Testis (tissue), 3 donors: ENCODE data around the gene ARHGDIA. TPM values are rescaled to one million over a fixed set of nuclear protein-coding genes. Genes with fewer than 3 reads are reported as not detected.

Experiments used
- DNase-seq: peaks from one replicate; pipeline ENCODE4 v3.0.0-alpha.2; 2019
- H3K27ac ChIP-seq, 2 donors: fragments of 200-600 bp; sonication (generic); one replicate each; pipeline ENCODE4 v1.5.1; 2019
- H3K27me3 ChIP-seq: fragments of 200-600 bp; sonication (generic); one replicate; pipeline ENCODE4 v1.5.1; 2019
- H3K36me3 ChIP-seq: fragments of 200-600 bp; sonication (generic); one replicate; pipeline ENCODE4 v1.5.1; 2017; ENCODE audit warnings: low read depth; ENCODE audit errors: missing control alignments
- H3K4me1 ChIP-seq: fragments of 200-600 bp; sonication (generic); one replicate; pipeline ENCODE4 v1.5.1; 2019
- H3K4me3 ChIP-seq, 2 donors: fragments of 200-600 bp; sonication (generic); one replicate each; pipeline ENCODE4 v1.5.1; 2017 to 2019
- H3K9me3 ChIP-seq: fragments of 200-600 bp; sonication (generic); one replicate; pipeline ENCODE4 v1.5.1; 2017
- POLR2A ChIP-seq: fragments of 450-650 bp; IDR thresholded peaks from one replicate; pipeline ENCODE4 v1.6.1; 2017; ENCODE audit warnings: antibody characterized with exemption, mild to moderate bottlenecking, moderate library complexity
- WGBS, 2 donors: methylation state at CpG; one replicate each; pipeline ENCODE4 v1.1.5; 2018; 5-methylcytosine and 5-hydroxymethylcytosine counted together
- intact Hi-C: fragments of 100-400 bp; cut with DNase I; formaldehyde crosslinking; loops from one replicate; pipeline ENCODE4 v1.15.1; 2023; ENCODE audit warnings: low total_unique reads
- polyA plus RNA-seq: library from polyadenylated mRNA; stranded (reverse); fragments of 350-450 nt; fragmentation: Illumina TruSeq; extraction: RNeasy Lipid Tissue Mini Kit (QIAGEN cat#74804); gene quantifications from one replicate; pipeline ENCODE4 v1.2.3, GENCODE V29; 2014; ENCODE audit warnings: low read depth, low replicate concordance; ENCODE audit not compliant: insufficient read depth
- total RNA-seq, 2 donors: library from RNA; depleted of rRNA; stranded (reverse); fragments of >200 nt; gene quantifications; one replicate each; pipeline ENCODE4 v1.2.3, GENCODE V29; 2016
- TF ChIP-seq, protein P1 (sequence below), 3 experiments: fragments of 450-650 bp in 2 of 3; fragments of 200-600 bp in 1 of 3; sonication (generic) in 1 of 3; IDR thresholded peaks; one replicate each; pipeline ENCODE4 v1.5.1; 2016 to 2019; ENCODE audit warnings: antibody characterized with exemption in 3 of 3, mild to moderate bottlenecking in 2 of 3, moderate library complexity in 1 of 3

The ARHGDIA gene
- total and polyA plus RNA-seq, 3 donors from 2014 or later: 135 to 201 (median 161) TPM

GRCh38 chr17:81877569-81877968 is 6.4 kb upstream of the ARHGDIA start:
- TF ChIP-seq, protein P1, sequence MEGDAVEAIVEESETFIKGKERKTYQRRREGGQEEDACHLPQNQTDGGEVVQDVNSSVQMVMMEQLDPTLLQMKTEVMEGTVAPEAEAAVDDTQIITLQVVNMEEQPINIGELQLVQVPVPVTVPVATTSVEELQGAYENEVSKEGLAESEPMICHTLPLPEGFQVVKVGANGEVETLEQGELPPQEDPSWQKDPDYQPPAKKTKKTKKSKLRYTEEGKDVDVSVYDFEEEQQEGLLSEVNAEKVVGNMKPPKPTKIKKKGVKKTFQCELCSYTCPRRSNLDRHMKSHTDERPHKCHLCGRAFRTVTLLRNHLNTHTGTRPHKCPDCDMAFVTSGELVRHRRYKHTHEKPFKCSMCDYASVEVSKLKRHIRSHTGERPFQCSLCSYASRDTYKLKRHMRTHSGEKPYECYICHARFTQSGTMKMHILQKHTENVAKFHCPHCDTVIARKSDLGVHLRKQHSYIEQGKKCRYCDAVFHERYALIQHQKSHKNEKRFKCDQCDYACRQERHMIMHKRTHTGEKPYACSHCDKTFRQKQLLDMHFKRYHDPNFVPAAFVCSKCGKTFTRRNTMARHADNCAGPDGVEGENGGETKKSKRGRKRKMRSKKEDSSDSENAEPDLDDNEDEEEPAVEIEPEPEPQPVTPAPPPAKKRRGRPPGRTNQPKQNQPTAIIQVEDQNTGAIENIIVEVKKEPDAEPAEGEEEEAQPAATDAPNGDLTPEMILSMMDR (IDR thresholded peaks at IDR 0.05): no peak
- no peak for TF ChIP-seq POLR2A
- no peak overlapping the region for H3K27ac ChIP-seq
- H3K4me1 ChIP-seq: peaks cover under 1% of the 10 kb centered on the region
- 92 to 95% methylated on average over 5 of the region's 5 CpGs for WGBS, 2 donors
- no peaks in the 10 kb centered on the region for H3K36me3 ChIP-seq
- no peaks in the 10 kb centered on the region for H3K27me3 ChIP-seq
- intact Hi-C loops: no loop called here
- DNase-seq: no peak
- no peaks in the 10 kb centered on the region for H3K9me3 ChIP-seq
- no peak overlapping the region for H3K4me3 ChIP-seq

DNA sequence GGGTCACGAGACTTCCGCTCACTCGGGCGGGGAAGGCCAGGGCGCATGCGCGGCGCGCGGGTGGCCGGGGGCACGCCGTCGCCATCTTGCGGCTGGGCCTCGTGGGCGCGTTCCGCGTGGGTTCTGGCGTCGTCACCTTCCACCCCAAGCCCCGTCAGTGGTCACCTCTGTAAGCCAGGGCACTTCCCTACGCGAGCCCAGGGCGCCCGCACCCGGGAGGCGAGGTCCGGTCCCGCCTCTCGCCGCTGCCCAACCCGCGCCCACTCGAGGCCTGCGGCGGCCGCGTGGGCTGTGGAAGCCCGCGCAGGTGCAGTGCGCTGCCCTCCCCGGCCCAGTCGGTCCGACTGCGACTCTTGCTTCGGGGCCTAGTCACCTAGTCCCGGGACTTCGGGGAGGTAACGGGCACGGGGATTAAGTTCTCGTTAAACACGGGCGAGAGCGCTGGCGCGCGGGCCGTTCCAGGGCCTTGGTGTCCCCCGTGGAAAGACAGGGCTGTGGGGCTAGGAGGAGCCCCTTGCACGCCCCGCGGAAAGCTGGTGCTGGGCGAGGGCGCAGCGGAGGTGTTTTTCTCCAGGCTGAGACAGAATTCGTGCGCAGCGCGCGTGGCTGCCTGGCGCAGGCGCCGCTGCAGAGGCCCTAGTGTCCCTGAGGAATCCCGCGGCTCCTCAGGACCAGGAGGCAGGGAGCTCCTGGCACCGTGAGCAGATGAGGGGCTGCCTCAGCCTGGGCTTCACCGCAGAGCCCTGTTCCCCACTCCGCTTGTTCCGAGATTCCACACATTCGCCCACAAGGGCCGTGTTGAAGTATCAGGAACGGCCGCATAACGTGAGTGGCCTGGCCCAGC is 472 bp upstream of the ARHGDIA start:
- Histone ChIP-seq H3K27ac (peak overlapping the region; percentile 95 to 99), H3K4me3 (peak overlapping the region; percentile 87 to 92), H3K36me3 (no peaks in the 10 kb centered on the region), H3K27me3 (no peaks in the 10 kb centered on the region), H3K9me3 (no peaks in the 10 kb centered on the region), H3K4me1 (peaks cover 42% of the 10 kb centered on the region)
- WGBS, 2 donors: 0% methylated on average over 4 to 53 of the region's 86 CpGs
- peak; percentile 93 for DNase-seq
- peak; percentile 92 for TF ChIP-seq POLR2A
- TF ChIP-seq, protein P1 (IDR thresholded peaks at IDR 0.05): peak in 2 of 3 experiments; percentile 26 to 40
- intact Hi-C loops: no loop called here

DNA sequence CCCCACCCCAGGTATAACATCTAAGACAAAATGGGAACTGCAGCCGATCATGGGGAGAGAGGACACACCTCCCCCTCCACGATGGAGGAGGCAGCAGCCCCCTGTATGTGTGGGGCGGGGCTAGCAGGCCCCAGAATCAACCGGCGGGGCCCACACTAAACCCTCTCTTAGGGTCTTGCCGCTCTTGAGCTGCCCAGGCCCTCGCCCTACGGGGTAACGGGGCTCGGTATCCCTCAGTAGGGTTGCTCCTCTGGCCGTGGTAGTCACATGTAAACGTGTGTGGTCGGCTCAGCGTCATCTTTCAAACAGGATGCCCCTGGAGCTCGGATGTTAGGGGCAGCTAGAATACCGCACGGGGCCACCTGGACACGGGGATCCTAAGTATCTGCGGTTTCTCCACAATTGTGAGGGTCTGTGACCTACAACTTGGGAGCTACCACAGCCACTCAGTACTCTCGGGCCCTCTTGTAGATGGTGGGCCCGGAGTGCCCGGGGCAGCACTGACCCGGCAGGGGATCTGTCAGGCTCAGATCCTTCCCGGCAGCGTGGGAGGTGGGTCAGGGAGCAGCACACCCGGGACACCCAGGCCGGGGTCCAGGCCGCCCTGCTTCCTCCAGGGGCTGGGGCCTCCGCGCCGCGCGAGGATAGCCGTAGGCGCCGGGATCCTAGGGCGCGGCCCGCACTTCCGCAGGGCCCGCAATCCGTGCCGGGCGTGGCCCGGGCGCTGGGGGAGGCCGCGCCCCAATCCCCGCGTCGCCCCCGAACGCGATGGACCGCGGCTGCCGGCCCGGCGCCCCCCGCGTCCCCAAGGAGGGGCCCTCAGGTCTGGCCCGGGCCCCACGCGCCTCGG is 781 bp downstream of the ARHGDIA start:
- H3K4me3 ChIP-seq: peak overlapping the region; percentile 77 to 92
- H3K27me3 ChIP-seq: no peaks in the 10 kb centered on the region
- peak; percentile 43 for DNase-seq
- intact Hi-C loops: no loop called here
- WGBS, 2 donors: 1 to 2% methylated on average over 9 to 49 of the region's 65 CpGs
- no peaks in the 10 kb centered on the region for H3K36me3 ChIP-seq
- H3K27ac ChIP-seq: peak overlapping the region; percentile 80 to 99
- TF ChIP-seq POLR2A: no peak
- TF ChIP-seq, protein P1 (IDR thresholded peaks at IDR 0.05): no peak
- H3K9me3 ChIP-seq: no peaks in the 10 kb centered on the region
- peaks cover 51% of the 10 kb centered on the region for H3K4me1 ChIP-seq

DNA sequence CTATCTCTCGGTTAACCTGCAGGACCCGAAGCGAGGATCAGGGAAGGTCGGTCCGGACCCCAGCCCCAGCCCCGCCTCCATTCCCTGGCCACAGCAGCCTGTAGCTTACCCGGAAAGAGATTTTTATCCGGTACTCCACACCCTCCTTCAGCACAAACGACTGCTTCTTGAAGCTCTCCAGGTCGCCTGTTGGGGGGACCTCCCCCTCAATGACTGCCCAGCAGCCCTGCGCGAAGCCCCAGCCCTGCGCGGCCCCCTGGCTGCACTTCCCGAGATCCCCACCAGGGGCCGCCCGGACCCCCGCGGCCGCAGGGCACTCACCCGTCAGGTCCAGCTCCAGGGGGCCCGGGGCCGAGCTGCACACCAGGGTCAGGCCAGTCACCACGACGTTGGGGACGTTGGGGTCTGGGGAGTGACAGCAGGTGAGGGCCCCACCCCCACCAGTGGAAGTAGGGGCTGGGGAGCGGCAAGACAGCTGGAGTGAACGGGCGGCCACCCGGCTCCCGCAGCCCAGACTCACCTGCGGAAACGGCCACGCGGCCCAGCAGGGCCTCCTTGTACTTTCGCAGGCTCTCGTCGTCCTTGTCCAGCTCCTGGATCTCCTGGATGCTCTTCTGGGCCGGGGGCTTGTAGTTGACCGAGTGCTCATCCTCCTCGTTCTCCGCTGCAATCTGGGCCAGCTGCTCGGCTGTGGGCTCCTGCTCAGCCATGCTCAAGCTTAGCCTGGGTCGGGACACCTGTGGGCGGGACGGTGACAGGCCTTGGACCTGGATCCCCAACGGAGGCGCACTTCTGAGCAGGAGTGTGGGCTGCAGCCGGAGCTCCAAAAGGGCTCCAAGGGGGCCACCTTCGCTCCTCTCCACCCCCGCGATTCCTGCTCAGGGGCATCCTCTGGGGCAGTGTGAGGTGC is 1.7 kb downstream of the ARHGDIA start:
- WGBS, 2 donors: 25 to 32% methylated on average over 19 to 45 of the region's 52 CpGs
- no peaks in the 10 kb centered on the region for H3K27me3 ChIP-seq
- peak overlapping the region; percentile 80 to 99 for H3K27ac ChIP-seq
- H3K4me1 ChIP-seq: peaks cover 51% of the 10 kb centered on the region
- peak overlapping the region; percentile 77 to 92 for H3K4me3 ChIP-seq
- H3K36me3 ChIP-seq: no peaks in the 10 kb centered on the region
- H3K9me3 ChIP-seq: no peaks in the 10 kb centered on the region
- peak; percentile 47 for DNase-seq
- intact Hi-C loops: no loop called here
- TF ChIP-seq POLR2A: no peak
- TF ChIP-seq, protein P1 (IDR thresholded peaks at IDR 0.05): peak; percentile 83 to 94 (median 84)
